Right lobe of liver (tissue), 4 donors: ENCODE data around the gene SETBP1.

Experiments used
- POLR2A ChIP-seq: fragments of 450-650 bp; IDR thresholded peaks from one replicate; pipeline ENCODE4 v1.6.1; 2017; ENCODE audit warnings: antibody characterized with exemption, mild to moderate bottlenecking
- TF ChIP-seq, protein P1 (sequence below), 4 donors: fragments of 200-600 bp in 3 of 4; fragments of 450-650 bp in 1 of 4; IDR thresholded peaks; one replicate each; pipeline versions ENCODE4 v1.5.1 to v1.8.0; 2016 to 2022; ENCODE audit warnings: antibody characterized with exemption in 4 of 4, mild to moderate bottlenecking in 2 of 4
- donor health status: DM: no; HTN: no; CAD: no.
- donor health status: DM: no; HTN: no; CAD: no.
- donor health status: DM: no; HTN: yes; CAD: no.

DNA sequence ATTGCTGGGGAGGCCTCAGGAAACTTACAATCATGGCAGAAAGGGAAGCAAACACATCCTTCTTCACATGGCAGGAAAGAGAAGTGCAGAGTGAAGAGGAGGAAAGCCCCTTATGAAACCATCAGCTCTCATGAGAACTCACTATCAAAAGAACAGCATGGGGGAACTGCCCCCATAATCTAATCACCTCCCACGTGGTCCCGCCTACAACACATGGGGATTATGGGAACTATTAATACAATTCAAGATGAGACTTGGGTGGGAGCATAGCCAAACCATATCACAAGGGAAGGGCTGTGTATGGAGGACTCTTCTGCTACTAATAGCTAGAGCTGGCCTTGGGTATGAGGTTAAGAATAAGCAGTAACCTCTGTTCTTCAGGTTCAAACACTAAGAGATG is 8.8 kb upstream of the SETBP1 start:
- TF ChIP-seq, protein P1, sequence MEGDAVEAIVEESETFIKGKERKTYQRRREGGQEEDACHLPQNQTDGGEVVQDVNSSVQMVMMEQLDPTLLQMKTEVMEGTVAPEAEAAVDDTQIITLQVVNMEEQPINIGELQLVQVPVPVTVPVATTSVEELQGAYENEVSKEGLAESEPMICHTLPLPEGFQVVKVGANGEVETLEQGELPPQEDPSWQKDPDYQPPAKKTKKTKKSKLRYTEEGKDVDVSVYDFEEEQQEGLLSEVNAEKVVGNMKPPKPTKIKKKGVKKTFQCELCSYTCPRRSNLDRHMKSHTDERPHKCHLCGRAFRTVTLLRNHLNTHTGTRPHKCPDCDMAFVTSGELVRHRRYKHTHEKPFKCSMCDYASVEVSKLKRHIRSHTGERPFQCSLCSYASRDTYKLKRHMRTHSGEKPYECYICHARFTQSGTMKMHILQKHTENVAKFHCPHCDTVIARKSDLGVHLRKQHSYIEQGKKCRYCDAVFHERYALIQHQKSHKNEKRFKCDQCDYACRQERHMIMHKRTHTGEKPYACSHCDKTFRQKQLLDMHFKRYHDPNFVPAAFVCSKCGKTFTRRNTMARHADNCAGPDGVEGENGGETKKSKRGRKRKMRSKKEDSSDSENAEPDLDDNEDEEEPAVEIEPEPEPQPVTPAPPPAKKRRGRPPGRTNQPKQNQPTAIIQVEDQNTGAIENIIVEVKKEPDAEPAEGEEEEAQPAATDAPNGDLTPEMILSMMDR (IDR thresholded peaks at IDR 0.05), result no peak
- no peak for TF ChIP-seq POLR2A
